ENCODE data around the gene LPIN2. TPM values are rescaled to one million over a fixed set of nuclear protein-coding genes. Genes with fewer than 3 reads are reported as not detected.
"Not testable (repeated sequence)": the region's sequence is repeated elsewhere in the genome, so short reads cannot be mapped to it uniquely, and the experiment has no call there.

LPIN2 gene, protein sequence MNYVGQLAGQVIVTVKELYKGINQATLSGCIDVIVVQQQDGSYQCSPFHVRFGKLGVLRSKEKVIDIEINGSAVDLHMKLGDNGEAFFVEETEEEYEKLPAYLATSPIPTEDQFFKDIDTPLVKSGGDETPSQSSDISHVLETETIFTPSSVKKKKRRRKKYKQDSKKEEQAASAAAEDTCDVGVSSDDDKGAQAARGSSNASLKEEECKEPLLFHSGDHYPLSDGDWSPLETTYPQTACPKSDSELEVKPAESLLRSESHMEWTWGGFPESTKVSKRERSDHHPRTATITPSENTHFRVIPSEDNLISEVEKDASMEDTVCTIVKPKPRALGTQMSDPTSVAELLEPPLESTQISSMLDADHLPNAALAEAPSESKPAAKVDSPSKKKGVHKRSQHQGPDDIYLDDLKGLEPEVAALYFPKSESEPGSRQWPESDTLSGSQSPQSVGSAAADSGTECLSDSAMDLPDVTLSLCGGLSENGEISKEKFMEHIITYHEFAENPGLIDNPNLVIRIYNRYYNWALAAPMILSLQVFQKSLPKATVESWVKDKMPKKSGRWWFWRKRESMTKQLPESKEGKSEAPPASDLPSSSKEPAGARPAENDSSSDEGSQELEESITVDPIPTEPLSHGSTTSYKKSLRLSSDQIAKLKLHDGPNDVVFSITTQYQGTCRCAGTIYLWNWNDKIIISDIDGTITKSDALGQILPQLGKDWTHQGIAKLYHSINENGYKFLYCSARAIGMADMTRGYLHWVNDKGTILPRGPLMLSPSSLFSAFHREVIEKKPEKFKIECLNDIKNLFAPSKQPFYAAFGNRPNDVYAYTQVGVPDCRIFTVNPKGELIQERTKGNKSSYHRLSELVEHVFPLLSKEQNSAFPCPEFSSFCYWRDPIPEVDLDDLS
- polyA plus RNA-seq (2013, experiment 1 of 2; ENCODE audit: insufficient read length) = 12.9 TPM
- polyA plus RNA-seq (2013, experiment 2 of 2; ENCODE audit: insufficient read length) = 18.3 TPM

DNA sequence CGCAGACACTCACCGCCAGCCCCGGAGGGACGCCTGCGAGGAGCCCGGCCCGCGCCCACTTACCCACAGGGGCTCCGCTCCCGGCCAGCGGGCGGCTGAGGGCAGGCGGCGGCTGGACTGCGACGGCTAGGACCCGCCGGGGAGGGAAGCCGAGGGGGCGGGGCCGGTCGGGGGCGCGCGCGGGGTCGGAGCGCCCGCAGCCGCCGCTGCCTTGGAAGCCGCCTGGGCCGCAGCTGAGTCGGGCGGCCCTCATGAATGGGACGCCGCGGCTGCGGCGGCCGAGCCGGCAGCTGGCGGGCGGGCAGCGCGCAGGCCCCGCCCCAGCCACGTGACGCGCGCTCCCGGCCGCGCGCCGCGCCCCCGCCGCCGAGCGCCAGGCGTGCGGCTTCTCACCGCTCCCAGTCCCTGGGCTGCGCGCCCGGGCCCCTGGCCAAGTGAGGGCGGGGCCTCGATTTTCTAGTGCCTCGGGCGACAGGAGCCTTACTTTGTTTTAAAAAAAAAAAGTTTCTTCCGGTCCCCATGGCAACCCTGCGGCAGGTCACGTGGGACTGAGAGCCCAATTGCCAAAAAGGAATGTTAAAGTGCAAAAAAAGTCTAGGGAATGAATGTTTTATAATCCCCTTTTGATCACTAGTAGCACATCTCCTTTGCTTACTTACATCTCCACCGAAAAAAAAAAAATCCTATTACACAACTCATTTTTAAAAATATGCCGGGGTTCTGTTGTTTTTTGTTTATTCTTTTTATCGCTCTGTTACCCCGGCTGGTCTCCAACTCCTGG is at the start of gene LPIN2:
Gene LPIN2 (minus strand): TSS at position 121 of the 781 bp plus-strand sequence. CDS start 52,304 bp downstream, outside the sequence.
- DNase-seq = peak; percentile 95

DNA sequence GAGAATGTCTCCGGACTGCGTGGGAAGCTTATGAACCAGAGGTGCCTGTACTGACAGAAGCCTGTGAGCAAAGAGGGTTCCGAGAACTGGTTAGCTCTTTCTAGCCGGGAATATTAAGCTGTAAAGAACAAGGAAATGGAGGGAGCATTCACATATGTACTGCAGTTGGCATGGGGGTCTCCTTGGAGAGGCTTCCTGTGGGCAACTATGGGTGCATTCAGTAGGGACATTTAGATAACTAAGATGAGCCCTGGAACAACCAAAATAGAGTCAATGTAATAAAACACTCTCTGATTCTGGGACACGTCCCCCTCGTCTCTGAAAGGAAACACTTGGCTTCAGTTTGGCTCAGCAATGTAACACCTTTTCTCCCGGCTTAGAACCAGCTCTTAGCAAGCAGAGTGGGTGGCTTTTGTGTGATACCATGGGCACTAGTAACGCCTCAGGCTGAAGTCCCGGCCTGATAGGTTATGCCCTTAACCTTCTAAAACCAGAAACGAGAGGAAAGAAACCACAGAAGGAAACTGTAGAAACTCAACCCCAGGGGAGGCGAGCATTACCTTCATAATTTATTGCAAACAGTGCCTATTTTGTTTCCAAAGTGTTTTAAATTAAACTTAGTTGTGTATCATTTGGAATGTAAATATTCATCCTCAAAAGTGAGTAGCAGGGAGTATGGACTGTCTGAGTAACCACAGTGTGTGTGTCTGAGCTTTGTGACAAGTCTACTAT is 48.8 kb upstream of the LPIN2 start:
- no peak for DNase-seq

GRCh38 chr18:3060667-3061580 is 48.0 kb upstream of the LPIN2 start:
- DNase-seq = no peak

GRCh38 chr18:3059272-3059671 is 46.3 kb upstream of the LPIN2 start:
- no peak for DNase-seq

DNA sequence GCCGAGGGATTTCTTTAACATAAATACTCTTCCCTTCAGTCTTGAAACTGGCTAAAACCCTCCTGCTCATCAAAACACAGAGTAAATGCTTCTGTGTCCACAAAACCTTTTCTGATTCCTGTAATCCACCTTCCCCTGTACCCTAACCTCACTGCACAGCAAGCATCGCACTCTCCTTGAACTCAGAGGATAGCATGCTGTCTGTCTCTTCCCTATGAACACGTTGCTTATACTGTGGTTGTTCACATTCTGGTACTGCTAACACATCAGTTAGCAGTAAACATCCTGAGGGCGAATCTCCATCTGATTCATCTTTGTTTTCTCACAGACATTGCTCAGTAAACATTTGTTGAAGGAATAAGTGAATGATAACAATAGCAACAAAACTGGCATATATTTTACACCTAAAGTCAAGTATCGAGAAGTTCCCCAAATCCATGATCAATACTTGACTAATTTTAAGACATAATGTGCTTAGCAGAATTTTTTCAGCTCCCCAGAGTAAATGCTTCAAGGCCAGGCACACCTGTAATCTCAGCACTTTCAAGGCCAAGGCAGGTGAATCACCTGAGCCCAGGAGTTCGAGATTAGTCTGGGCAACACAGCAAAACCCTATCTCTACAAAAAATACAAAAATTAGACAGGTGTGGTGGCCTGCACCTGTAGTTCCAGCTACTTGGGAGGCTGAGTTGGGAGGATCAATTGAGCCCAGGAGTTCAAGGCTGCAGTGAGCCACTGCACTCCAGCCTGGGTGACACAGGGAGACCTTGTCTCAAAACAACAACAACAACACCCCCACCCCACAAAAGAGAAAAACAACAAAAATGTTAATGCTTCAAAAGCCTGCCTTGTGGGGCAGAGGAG is 45.6 kb upstream of the LPIN2 start:
- DNase-seq = no peak

DNA sequence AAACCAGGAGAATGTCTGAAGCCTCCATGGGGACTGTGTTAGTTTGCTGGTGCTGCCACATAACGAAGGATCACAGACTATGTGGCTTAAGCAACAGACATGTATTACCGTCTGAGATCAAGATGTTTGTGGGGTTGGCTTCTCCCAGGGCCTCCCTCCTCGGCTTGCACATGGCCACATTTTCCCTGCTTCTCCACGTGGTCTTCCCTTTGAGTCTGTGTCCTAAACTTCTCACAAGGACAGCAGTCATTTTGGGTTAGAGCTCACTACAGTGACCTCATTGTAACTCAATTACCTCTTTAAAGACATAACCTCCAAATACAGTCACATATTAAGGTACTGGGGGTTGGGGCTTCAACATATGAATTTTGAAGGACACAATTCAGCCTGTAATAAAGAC is 44.6 kb upstream of the LPIN2 start:
- DNase-seq = no peak

DNA sequence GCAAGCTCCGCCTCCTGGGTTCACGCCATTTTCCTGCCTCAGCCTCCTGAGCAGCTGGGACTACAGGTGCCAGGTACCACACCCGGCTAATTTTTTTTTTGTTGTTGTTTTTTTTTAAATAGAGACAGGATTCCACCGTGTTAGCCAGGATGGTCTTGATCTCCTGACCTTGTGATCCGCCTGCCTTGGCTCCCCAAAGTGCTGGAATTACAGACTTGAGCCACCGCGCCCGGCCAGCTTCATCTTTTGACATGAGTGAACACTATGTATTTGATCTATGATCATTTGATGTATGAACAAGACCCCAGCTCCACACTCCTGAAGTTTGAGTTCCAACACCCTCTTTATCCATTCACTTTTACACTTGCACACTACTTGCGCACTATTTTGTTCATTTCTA is 43.4 kb upstream of the LPIN2 start:
- no peak for DNase-seq

- DNase-seq = no peak
Observed at GRCh38 chr18:3055816-3056215, 42.9 kb upstream of the LPIN2 start.

GRCh38 chr18:3055186-3055728 is 42.3 kb upstream of the LPIN2 start:
- DNase-seq = no peak

- no peak for DNase-seq
Observed at GRCh38 chr18:3054780-3055179, 41.8 kb upstream of the LPIN2 start.

GRCh38 chr18:3054214-3054613 is 41.3 kb upstream of the LPIN2 start:
- DNase-seq = no peak

DNA sequence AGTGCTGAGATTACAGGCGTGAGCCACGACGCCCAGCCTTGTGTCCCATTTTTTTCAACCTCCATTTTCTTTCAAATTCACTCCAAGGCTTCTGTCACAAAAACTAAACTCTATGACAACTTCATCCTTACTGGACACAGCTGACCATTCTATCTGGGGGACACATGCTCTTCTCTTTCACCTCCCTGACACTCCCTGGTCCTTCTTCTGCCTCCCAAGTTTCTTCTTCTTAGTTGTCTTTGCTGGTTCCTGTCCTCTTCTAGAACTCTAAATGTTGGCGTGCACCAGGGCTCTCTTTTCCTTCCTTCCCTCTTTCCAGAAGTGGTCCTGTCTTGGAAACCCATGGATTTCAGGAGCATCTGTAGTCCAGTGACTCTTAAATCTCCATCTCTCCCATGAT is 40.1 kb upstream of the LPIN2 start:
- DNase-seq = no peak

DNA sequence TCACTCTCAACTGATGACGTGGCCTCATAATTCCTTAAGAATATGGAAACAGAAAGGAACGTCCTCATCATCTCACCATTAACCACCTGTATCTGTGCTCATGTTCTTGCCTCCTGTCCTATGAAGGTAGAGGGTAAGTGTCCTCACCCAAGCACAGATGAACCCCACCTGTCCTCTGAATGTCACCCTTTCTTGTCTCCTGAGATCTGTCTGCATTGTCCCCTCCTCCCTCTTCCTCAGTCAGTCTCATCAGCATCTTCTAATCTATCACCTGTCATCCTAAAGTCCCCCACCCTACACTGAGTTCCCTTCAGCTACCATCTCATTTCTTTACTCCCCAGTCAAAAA is 39.4 kb upstream of the LPIN2 start:
- no peak for DNase-seq

DNA sequence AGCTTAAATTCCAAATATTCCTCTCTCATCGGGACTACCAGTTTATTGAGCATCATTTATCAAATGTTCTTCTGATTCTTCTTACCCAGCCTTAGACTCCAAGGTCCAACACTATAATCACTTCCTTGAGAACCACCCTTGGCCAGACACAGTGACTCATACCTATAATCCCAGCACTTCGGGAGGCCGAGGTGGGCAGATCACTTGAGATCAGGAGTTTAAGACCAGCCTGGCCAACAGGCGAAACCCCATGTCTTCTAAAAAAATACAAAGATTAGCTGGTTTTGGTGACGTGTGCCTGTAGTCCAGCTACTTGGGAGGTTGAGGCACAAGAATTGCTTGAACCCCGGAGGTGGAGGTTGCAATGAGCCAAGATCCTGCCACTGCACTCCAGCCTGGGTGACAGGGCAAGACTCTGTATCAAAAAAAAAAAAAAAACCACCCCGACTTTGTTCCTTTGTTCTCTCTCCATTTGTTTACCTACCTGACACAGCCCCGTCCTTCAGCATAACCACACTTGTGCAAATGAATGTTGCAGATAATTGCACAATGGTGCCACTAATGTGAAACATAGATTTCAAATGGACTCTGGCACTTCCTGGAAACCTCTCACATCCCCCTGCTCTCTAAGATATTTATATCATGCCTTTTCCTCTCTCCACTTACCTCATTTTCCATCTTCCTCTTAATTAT is 38.9 kb upstream of the LPIN2 start:
- DNase-seq = no peak

DNA sequence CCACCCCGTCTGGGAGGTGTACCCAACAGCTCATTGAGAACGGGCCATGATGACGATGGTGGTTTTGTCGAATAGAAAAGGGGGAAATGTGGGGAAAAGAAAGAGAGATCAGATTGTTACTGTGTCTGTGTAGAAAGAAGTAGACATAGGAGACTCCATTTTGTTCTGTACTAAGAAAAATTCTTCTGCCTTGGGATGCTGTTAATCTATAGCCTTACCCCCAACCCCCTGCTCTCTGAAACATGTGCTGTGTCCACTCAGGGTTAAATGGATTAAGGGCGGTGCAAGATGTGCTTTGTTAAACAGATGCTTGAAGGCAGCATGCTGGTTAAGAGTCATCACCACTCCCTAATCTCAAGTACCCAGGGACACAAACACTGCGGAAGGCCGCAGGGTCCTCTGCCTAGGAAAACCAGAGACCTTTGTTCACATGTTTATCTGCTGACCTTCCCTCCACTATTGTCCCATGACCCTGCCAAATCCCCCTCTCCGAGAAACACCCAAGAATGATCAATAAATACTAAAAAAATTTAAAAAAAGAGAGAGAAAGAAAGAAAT is 37.0 kb upstream of the LPIN2 start:
- not testable (repeated sequence) for DNase-seq

GRCh38 chr18:3048820-3049349 is 35.9 kb upstream of the LPIN2 start:
- DNase-seq = no peak

DNA sequence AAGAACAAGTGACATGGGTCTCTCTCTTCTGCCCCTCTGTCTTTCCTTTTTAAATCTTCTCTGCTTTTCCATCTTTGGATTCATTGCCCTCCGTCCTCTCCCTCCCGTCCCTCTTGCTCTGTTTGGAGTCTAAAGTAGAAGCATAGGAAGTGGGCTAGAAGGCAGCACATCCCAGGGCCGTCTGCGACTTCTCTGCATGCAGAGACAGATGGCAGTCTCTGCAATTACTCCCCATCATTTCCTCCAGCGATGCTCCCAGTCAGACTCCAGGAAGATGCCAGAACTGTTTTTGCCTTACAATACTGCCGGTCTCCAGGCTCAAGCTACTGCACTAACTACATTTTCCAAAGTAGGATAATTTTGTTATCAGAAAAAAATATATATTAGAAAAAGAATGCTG is 35.2 kb upstream of the LPIN2 start:
- DNase-seq = no peak

GRCh38 chr18:3046216-3046808 is 33.4 kb upstream of the LPIN2 start:
- no peak for DNase-seq

Data from fibroblast of skin of back (primary cell).